ENCODE data around the gene ADCYAP1. TPM values are rescaled to one million over a fixed set of nuclear protein-coding genes. Genes with fewer than 3 reads are reported as not detected.

The ADCYAP1 gene
- total RNA-seq, 2 experiments from 2014 or later = not detected

GRCh38 chr18:959854-960253 lies 55.2 kb downstream of the ADCYAP1 start:
- Mint-ChIP-seq H3K4me3 (no peak overlapping the region), H3K36me3 (no peaks in the 10 kb centered on the region), H3K9me3 (ENCODE audit: low read depth) (no peaks in the 10 kb centered on the region), H3K27ac (no peak overlapping the region), H3K27me3 (peaks cover 29% of the 10 kb centered on the region), H3K4me1 (no peaks in the 10 kb centered on the region)
- DNase-seq (no peak), ATAC-seq (no peak)
- CTCF ChIA-PET = interaction anchor here (0.7 to 1.3 kb wide), 2 partner anchors 95 to 101 kb away, joined by 3 to 5 read pairs; no protein-coding TSS in a partner anchor

Other genes with a start within 250 kb of the ADCYAP1 start
- gene TYMS, start 247.2 kb upstream of the ADCYAP1 start, total RNA-seq = 100 to 1,000 TPM; 369 TPM
- gene ENOSF1, start 192.2 kb upstream of the ADCYAP1 start, total RNA-seq = 10 to 100 TPM; 79.3 to 84.3 TPM
- 10 to 100 TPM; 12.1 to 12.5 TPM for gene YES1, start 92.6 kb upstream of the ADCYAP1 start, total RNA-seq